ENCODE results near the gene KCNK4.
"Not testable (repeated sequence)": the region's sequence is repeated elsewhere in the genome, so short reads cannot be mapped to it uniquely, and the experiment has no call there.

Gene KCNK4

GRCh38 chr11:64323373-64323772 lies 32.3 kb downstream of the KCNK4 start:
- DNase-seq (ENCODE audit: low read depth in 2 of 3, low spot score in 2 of 3), result no peak

- not testable (repeated sequence) for DNase-seq (ENCODE audit: low read depth in 2 of 3, low spot score in 2 of 3)
Observed at GRCh38 chr11:64323984-64324383, 32.9 kb downstream of the KCNK4 start.

GRCh38 chr11:64324692-64325469 lies 33.8 kb downstream of the KCNK4 start:
- no peak for DNase-seq (ENCODE audit: low read depth in 2 of 3, low spot score in 2 of 3)

- DNase-seq (ENCODE audit: low read depth in 2 of 3, low spot score in 2 of 3), result no peak
Observed at GRCh38 chr11:64327375-64327774, 36.3 kb downstream of the KCNK4 start.

- no peak for DNase-seq (ENCODE audit: low read depth in 2 of 3, low spot score in 2 of 3)
Observed at GRCh38 chr11:64327993-64328392, 36.9 kb downstream of the KCNK4 start.

GRCh38 chr11:64330888-64331287 lies 39.8 kb downstream of the KCNK4 start:
- no peak for DNase-seq (ENCODE audit: low read depth in 2 of 3, low spot score in 2 of 3)

GRCh38 chr11:64331569-64332371 lies 40.7 kb downstream of the KCNK4 start:
- peak; percentile 65 to 75 (median 65) for DNase-seq (ENCODE audit: low read depth in 2 of 3, low spot score in 2 of 3)

GRCh38 chr11:64333556-64333955 lies 42.5 kb downstream of the KCNK4 start:
- no peak for DNase-seq (ENCODE audit: low read depth in 2 of 3, low spot score in 2 of 3)

GRCh38 chr11:64334764-64335735 lies 43.9 kb downstream of the KCNK4 start:
- DNase-seq (ENCODE audit: low read depth in 2 of 3, low spot score in 2 of 3), result peak in 1 of 3 experiments; percentile 42

- DNase-seq (ENCODE audit: low read depth in 2 of 3, low spot score in 2 of 3), result no peak
Observed at GRCh38 chr11:64337538-64338249, 46.6 kb downstream of the KCNK4 start.

GRCh38 chr11:64338716-64339115 lies 47.6 kb downstream of the KCNK4 start:
- no peak for DNase-seq (ENCODE audit: low read depth in 2 of 3, low spot score in 2 of 3)

GRCh38 chr11:64339286-64339685 lies 48.2 kb downstream of the KCNK4 start:
- no peak for DNase-seq (ENCODE audit: low read depth in 2 of 3, low spot score in 2 of 3)

- peak; percentile 57 to 71 (median 60) for DNase-seq (ENCODE audit: low read depth in 2 of 3, low spot score in 2 of 3)
Observed at GRCh38 chr11:64339754-64340408, 48.8 kb downstream of the KCNK4 start, which contains the start of gene CCDC88B. CCDC88B (plus strand) TSS chr11:64340204; CDS start chr11:64340267, 63 bp downstream.

- peak in 2 of 3 experiments; percentile 87 to 89 for DNase-seq (ENCODE audit: low read depth in 2 of 3, low spot score in 2 of 3)
Observed at GRCh38 chr11:64340671-64341335, 49.7 kb downstream of the KCNK4 start.

- no peak for DNase-seq (ENCODE audit: low read depth in 2 of 3, low spot score in 2 of 3)
Observed at GRCh38 chr11:64341429-64341828, 50.3 kb downstream of the KCNK4 start.

GRCh38 chr11:64341851-64342791 lies 51.0 kb downstream of the KCNK4 start:
- DNase-seq (ENCODE audit: low read depth in 2 of 3, low spot score in 2 of 3), result peak; percentile 76 to 85 (median 82)

GRCh38 chr11:64342869-64343745 lies 52.0 kb downstream of the KCNK4 start:
- DNase-seq (ENCODE audit: low read depth in 2 of 3, low spot score in 2 of 3), result no peak

Measured in activated CD8-positive, alpha-beta memory T cell treated with anti-CD3 and anti-CD28 coated beads for 48 hours (primary cell).